H9 (cell line): Measurements from ENCODE around the gene SLFN5. TPM values are rescaled to one million over a fixed set of nuclear protein-coding genes. Genes with fewer than 3 reads are reported as not detected.
"Not testable (repeated sequence)": the region's sequence is repeated elsewhere in the genome, so short reads cannot be mapped to it uniquely, and the experiment has no call there.

Source experiments
- DNase-seq: peaks from one replicate; pipeline ENCODE4 v3.0.0-alpha.2; 2017
- H2AFZ ChIP-seq: one replicate; pipeline ENCODE4 v1.6.1; 2013; ENCODE audit warnings: mild to moderate bottlenecking, low read length, control low read depth, moderate library complexity
- H2AK5ac ChIP-seq: 2 replicates; pipeline ENCODE4 v1.6.1; 2013; ENCODE audit warnings: low read length, control low read depth, mixed read lengths; ENCODE audit not compliant: insufficient read length
- H2BK120ac ChIP-seq: one replicate; pipeline ENCODE4 v1.6.1; 2013; ENCODE audit warnings: low read depth, mild to moderate bottlenecking, low read length, control low read depth, inconsistent platforms; ENCODE audit not compliant: poor library complexity, severe bottlenecking
- H2BK12ac ChIP-seq: 2 replicates; pipeline ENCODE4 v1.6.1; 2013; ENCODE audit warnings: low read length, control low read depth, mixed read lengths, low read depth; ENCODE audit not compliant: insufficient read length
- H2BK15ac ChIP-seq: 2 replicates; pipeline ENCODE4 v1.6.1; 2013; ENCODE audit warnings: low read depth, low read length, control low read depth
- H2BK20ac ChIP-seq: one replicate; pipeline ENCODE4 v1.6.1; 2013; ENCODE audit warnings: low read depth, mild to moderate bottlenecking, low read length, control low read depth, inconsistent platforms; ENCODE audit not compliant: poor library complexity, severe bottlenecking
- H2BK5ac ChIP-seq: 2 replicates; pipeline ENCODE4 v1.6.1; 2013; ENCODE audit warnings: low read length, control low read depth, mixed read lengths; ENCODE audit not compliant: insufficient read length
- H3K14ac ChIP-seq: 2 replicates; pipeline ENCODE4 v1.6.1; 2013; ENCODE audit warnings: low read length, control low read depth; ENCODE audit not compliant: insufficient read depth
- H3K18ac ChIP-seq: 2 replicates; pipeline ENCODE4 v1.6.1; 2013; ENCODE audit warnings: low read depth, mild to moderate bottlenecking, mixed read lengths, low read length, control low read depth; ENCODE audit not compliant: insufficient read length
- H3K23ac ChIP-seq: 2 replicates; pipeline ENCODE4 v1.6.1; 2013; ENCODE audit warnings: low read length, control low read depth, mixed read lengths, low read depth; ENCODE audit not compliant: insufficient read length
- H3K23me2 ChIP-seq: 2 replicates; pipeline ENCODE4 v1.6.1; 2013; ENCODE audit warnings: low read depth, mild to moderate bottlenecking, mixed read lengths, low read length, control low read depth; ENCODE audit not compliant: insufficient read length, poor library complexity, severe bottlenecking
- H3K27ac ChIP-seq: 2 replicates; pipeline ENCODE4 v1.5.1; 2013; ENCODE audit warnings: low read length, control low read depth, mixed read lengths, low read depth; ENCODE audit not compliant: insufficient read length
- H3K27me3 ChIP-seq: 2 replicates; pipeline ENCODE4 v1.6.1; 2013; ENCODE audit warnings: low read length, control low read depth, inconsistent platforms; ENCODE audit not compliant: insufficient read depth
- H3K4ac ChIP-seq: 2 replicates; pipeline ENCODE4 v1.6.1; 2013; ENCODE audit warnings: low read depth, mild to moderate bottlenecking, control low read depth, inconsistent platforms, low read length, moderate library complexity
- H3K4me1 ChIP-seq: 2 replicates; pipeline ENCODE4 v1.6.1; 2013; ENCODE audit warnings: low read length, control low read depth, inconsistent platforms; ENCODE audit not compliant: insufficient read depth
- H3K4me2 ChIP-seq: 2 replicates; pipeline ENCODE4 v1.6.1; 2013; ENCODE audit warnings: low read length, control low read depth, mixed read lengths; ENCODE audit not compliant: insufficient read length, insufficient read depth
- H3K56ac ChIP-seq: 2 replicates; pipeline ENCODE4 v1.6.1; 2013; ENCODE audit warnings: low read depth, mild to moderate bottlenecking, mixed read lengths, low read length, control low read depth; ENCODE audit not compliant: insufficient read length
- H3K79me1 ChIP-seq: 2 replicates; pipeline ENCODE4 v1.6.1; 2013; ENCODE audit warnings: low read depth, mild to moderate bottlenecking, moderate library complexity, low read length, control low read depth, inconsistent platforms; ENCODE audit not compliant: insufficient read depth, poor library complexity, severe bottlenecking
- H3K79me2 ChIP-seq: 2 replicates; pipeline ENCODE4 v1.6.1; 2013; ENCODE audit warnings: low read length, control low read depth, inconsistent platforms; ENCODE audit not compliant: insufficient read depth
- H3K9ac ChIP-seq: 2 replicates; pipeline ENCODE4 v1.6.1; 2013; ENCODE audit warnings: low read length, control low read depth, mixed read lengths; ENCODE audit not compliant: insufficient read length; ENCODE audit errors: extremely low read depth
- H3K9me3 ChIP-seq: one replicate; pipeline ENCODE4 v1.6.1; 2013; ENCODE audit warnings: low read depth, low read length, inconsistent platforms; ENCODE audit not compliant: control insufficient read depth
- H3T11ph ChIP-seq: one replicate; pipeline ENCODE4 v1.6.1; 2013; ENCODE audit warnings: mild to moderate bottlenecking, low read length, control low read depth, inconsistent platforms
- H4K20me1 ChIP-seq: one replicate; pipeline ENCODE4 v1.6.1; 2013; ENCODE audit not compliant: control insufficient read depth, insufficient read length, insufficient read depth
- H4K5ac ChIP-seq: 2 replicates; pipeline ENCODE4 v1.6.1; 2013; ENCODE audit warnings: low read depth, mild to moderate bottlenecking, mixed read lengths, low read length, control low read depth; ENCODE audit not compliant: insufficient read length
- H4K8ac ChIP-seq: replicated peaks from 2 replicates; pipeline ENCODE4 v1.6.1; 2013; ENCODE audit warnings: low read length, control low read depth, mixed read lengths, low read depth; ENCODE audit not compliant: insufficient read length
- H4K91ac ChIP-seq: 2 replicates; pipeline ENCODE4 v1.6.1; 2013; ENCODE audit warnings: low read depth, mild to moderate bottlenecking, moderate library complexity, mixed read lengths, low read length, control low read depth; ENCODE audit not compliant: insufficient read length
- H3K27ac Mint-ChIP-seq, 3 experiments: 2 replicates in 2 of 3; 3 replicates in 1 of 3; pipeline ENCODE4 v1.8.0; 2020 to 2021; ENCODE audit warnings: mixed read lengths in 3 of 3, mild to moderate bottlenecking in 1 of 3, moderate library complexity in 1 of 3
- H3K27me3 Mint-ChIP-seq: 2 replicates; pipeline ENCODE4 v1.8.0; 2021; ENCODE audit warnings: low read depth, mild to moderate bottlenecking, moderate library complexity, mixed read lengths
- H3K36me3 Mint-ChIP-seq, 3 experiments: 2 replicates in 2 of 3; 3 replicates in 1 of 3; pipeline ENCODE4 v1.8.0; 2020 to 2021; ENCODE audit warnings: low read depth in 3 of 3, mixed read lengths in 3 of 3; ENCODE audit not compliant: insufficient read depth in 1 of 3
- H3K4me1 Mint-ChIP-seq, 2 experiments: 2 replicates each; pipeline ENCODE4 v1.8.0; 2020; ENCODE audit warnings: mixed read lengths in 2 of 2
- H3K4me3 Mint-ChIP-seq, 2 experiments: 2 replicates in 1 of 2; 3 replicates in 1 of 2; pipeline ENCODE4 v1.8.0; 2020 to 2021; ENCODE audit warnings: mild to moderate bottlenecking in 2 of 2, mixed read lengths in 2 of 2, moderate library complexity in 1 of 2
- H3K9me3 Mint-ChIP-seq, 2 experiments: 2 replicates in 1 of 2; 3 replicates in 1 of 2; pipeline ENCODE4 v1.8.0; 2020; ENCODE audit warnings: mild to moderate bottlenecking in 2 of 2, mixed read lengths in 2 of 2, moderate library complexity in 1 of 2
- WGBS: extraction: QIAGEN DNeasy Blood & Tissue Kit; methylation state at CpG from one replicate; pipeline ENCODE4 v1.1.7; 2013; ENCODE audit warnings: missing lambda C conversion rate, low lambda C conversion rate, mixed read lengths; ENCODE audit not compliant: insufficient read length; ENCODE audit errors: extremely low coverage; 5-methylcytosine and 5-hydroxymethylcytosine counted together
- total RNA-seq: library from RNA; stranded (reverse); gene quantifications from 2 replicates; pipeline ENCODE4 v1.2.1, GENCODE V29; 2021

SLFN5 gene
- total RNA-seq, 1 experiment from 2014 or later = 2.9 TPM

DNA sequence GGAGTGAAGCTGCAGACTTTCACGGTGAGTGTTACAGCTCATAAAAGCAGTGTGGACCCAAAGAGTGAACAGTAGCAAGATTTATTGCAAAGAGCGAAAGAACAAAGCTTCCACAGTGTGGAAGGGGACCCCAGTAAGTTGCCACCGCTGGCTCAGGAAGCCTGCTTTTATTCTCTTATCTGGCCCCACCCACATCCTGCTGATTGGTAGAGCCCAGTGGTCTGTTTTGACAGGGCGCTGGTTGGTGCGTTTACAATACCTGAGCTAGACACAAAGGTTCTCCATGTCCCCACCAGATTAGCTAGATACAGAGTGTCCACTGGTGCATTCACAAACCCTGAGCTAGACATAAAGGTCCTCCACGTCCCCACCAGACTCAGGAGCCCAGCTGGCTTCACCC, 35.6 kb downstream of the SLFN5 start:
- not testable (repeated sequence) for H3K27me3 Mint-ChIP-seq, H4K20me1 ChIP-seq, H3K14ac ChIP-seq, H2BK5ac ChIP-seq, H2BK20ac ChIP-seq, DNase-seq, H2AK5ac ChIP-seq, H3K36me3 Mint-ChIP-seq, H3K27me3 ChIP-seq, H3K79me1 ChIP-seq, H2AFZ ChIP-seq, H4K5ac ChIP-seq, H3K4me1 ChIP-seq, H3K4me2 ChIP-seq, H3K23ac ChIP-seq, H3K79me2 ChIP-seq, H2BK15ac ChIP-seq, H4K91ac ChIP-seq, H2BK12ac ChIP-seq, H3K56ac ChIP-seq, H3K18ac ChIP-seq, H3K4ac ChIP-seq, H4K8ac ChIP-seq, H2BK120ac ChIP-seq, H3K9me3 ChIP-seq, H3K27ac ChIP-seq, H3K23me2 ChIP-seq, H3T11ph ChIP-seq, H3K4me1 Mint-ChIP-seq, H3K9ac ChIP-seq, H3K4me3 Mint-ChIP-seq
- Mint-ChIP-seq H3K27ac (peak overlapping the region in 1 of 3 experiments; percentile 93; a peak in 2 of 7 replicates), H3K9me3 (peaks cover 15 to 25% of the 10 kb centered on the region in 2 experiments)
- WGBS = no CpG with 5 or more reads among the region's 6 CpGs

GRCh38 chr17:35278876-35279275, 36.0 kb downstream of the SLFN5 start:
- not testable (repeated sequence) for H3K18ac ChIP-seq, DNase-seq, H3K27ac Mint-ChIP-seq, H2AFZ ChIP-seq, H3K36me3 Mint-ChIP-seq, H2AK5ac ChIP-seq, H4K20me1 ChIP-seq, H3K9ac ChIP-seq, H3T11ph ChIP-seq, H3K23me2 ChIP-seq, H4K8ac ChIP-seq, H3K27me3 Mint-ChIP-seq, H3K23ac ChIP-seq, H3K4me1 Mint-ChIP-seq, H3K27me3 ChIP-seq, H3K4ac ChIP-seq, H3K79me2 ChIP-seq, H2BK20ac ChIP-seq, H4K5ac ChIP-seq, H3K14ac ChIP-seq, H3K79me1 ChIP-seq, H3K56ac ChIP-seq, H4K91ac ChIP-seq, H3K4me1 ChIP-seq, H3K27ac ChIP-seq, H3K4me3 Mint-ChIP-seq, H3K9me3 ChIP-seq, H3K4me2 ChIP-seq, H2BK15ac ChIP-seq, H2BK120ac ChIP-seq, H2BK5ac ChIP-seq, H2BK12ac ChIP-seq
- H3K9me3 Mint-ChIP-seq = peaks cover 13 to 20% of the 10 kb centered on the region in 2 experiments
- WGBS = no CpG with 5 or more reads among the region's 29 CpGs
